SK-N-SH treated with all-trans-retinoic acid at 6 μM for 48 hours (cell line): ENCODE measurements around the gene PROCA1.

Experiments
- ATAC-seq: fragments of 200-7000 bp; cut with Tn5 transposase; 3 replicates; pipeline ENCODE4 v1.9.1; 2020; ENCODE audit warnings: mild to moderate bottlenecking, moderate library complexity
- ARNTL ChIP-seq: fragments of 450-650 bp; formaldehyde crosslinking; IDR thresholded peaks from 2 replicates; pipeline ENCODE4 v1.5.0; 2020; ENCODE audit warnings: low read depth, mild to moderate bottlenecking, moderate library complexity, borderline replicate concordance
- BACH2 ChIP-seq: fragments of 250-450 bp; sonication (Bioruptor Pico); IDR thresholded peaks from 2 replicates; pipeline ENCODE4 v1.9.0; 2021; ENCODE audit warnings: mild to moderate bottlenecking, borderline replicate concordance
- CREB5 ChIP-seq: fragments of 250-450 bp; sonication (Bioruptor Pico); IDR thresholded peaks from 2 replicates; pipeline ENCODE4 v1.5.1; 2020; ENCODE audit warnings: low read depth, mild to moderate bottlenecking, moderate library complexity
- CSDC2 ChIP-seq: fragments of 250-450 bp; sonication (Bioruptor Pico); IDR thresholded peaks from 2 replicates; pipeline ENCODE4 v1.5.0; 2020; ENCODE audit warnings: mild to moderate bottlenecking, moderate library complexity
- ESRRG ChIP-seq: fragments of 250-450 bp; sonication (Bioruptor Pico); IDR thresholded peaks from 2 replicates; pipeline ENCODE4 v1.6.1; 2021; ENCODE audit warnings: mild to moderate bottlenecking
- GLIS3 ChIP-seq: fragments of 250-450 bp; sonication (Bioruptor Pico); IDR thresholded peaks from 2 replicates; pipeline ENCODE4 v1.5.0; 2020; ENCODE audit warnings: mild to moderate bottlenecking, moderate library complexity
- ISL1 ChIP-seq: fragments of 250-450 bp; sonication (Bioruptor Pico); IDR thresholded peaks from 2 replicates; pipeline ENCODE4 v2.1.2; 2022; ENCODE audit warnings: mild to moderate bottlenecking, moderate library complexity
- OSR1 ChIP-seq: fragments of 250-450 bp; sonication (Bioruptor Pico); IDR thresholded peaks from 2 replicates; pipeline ENCODE4 v1.8.0; 2022; ENCODE audit warnings: moderate library complexity, mild to moderate bottlenecking, inconsistent platforms
- PATZ1 ChIP-seq: fragments of 250-450 bp; sonication (Bioruptor Pico); IDR thresholded peaks from 2 replicates; pipeline ENCODE4 v1.8.0; 2020; ENCODE audit warnings: mild to moderate bottlenecking, moderate library complexity, borderline replicate concordance
- POU6F1 ChIP-seq: fragments of 250-450 bp; sonication (Bioruptor Pico); IDR thresholded peaks from 2 replicates; pipeline ENCODE4 v1.8.0; 2021; ENCODE audit warnings: low read depth, mild to moderate bottlenecking, moderate library complexity, borderline replicate concordance
- PPARA ChIP-seq: fragments of 250-450 bp; sonication (Bioruptor Pico); IDR thresholded peaks from 2 replicates; pipeline ENCODE4 v1.5.0; 2020; ENCODE audit warnings: mild to moderate bottlenecking, borderline replicate concordance
- RARB ChIP-seq: fragments of 250-450 bp; sonication (Bioruptor Pico); IDR thresholded peaks from 2 replicates; pipeline ENCODE4 v1.8.0; 2021; ENCODE audit warnings: mild to moderate bottlenecking, moderate library complexity
- SNAI2 ChIP-seq: fragments of 250-450 bp; sonication (Bioruptor Pico); IDR thresholded peaks from 2 replicates; pipeline ENCODE4 v1.5.0; 2020; ENCODE audit warnings: mild to moderate bottlenecking, moderate library complexity
- TCF4 ChIP-seq: fragments of 250-450 bp; sonication (Bioruptor Pico); IDR thresholded peaks from 2 replicates; pipeline ENCODE4 v1.8.0; 2021; ENCODE audit warnings: mild to moderate bottlenecking, moderate library complexity, borderline replicate concordance
- TOX ChIP-seq: fragments of 250-450 bp; sonication (Bioruptor Pico); IDR thresholded peaks from 2 replicates; pipeline ENCODE4 v1.8.0; 2021; ENCODE audit warnings: mild to moderate bottlenecking, moderate library complexity, borderline replicate concordance
- ZC3H10 ChIP-seq: fragments of 250-450 bp; sonication (Bioruptor Pico); IDR thresholded peaks from 2 replicates; pipeline ENCODE4 v1.5.1; 2021; ENCODE audit warnings: mild to moderate bottlenecking, moderate library complexity
- ZFP3 ChIP-seq: fragments of 250-450 bp; sonication (Bioruptor Pico); IDR thresholded peaks from 2 replicates; pipeline ENCODE4 v1.5.0; 2020; ENCODE audit warnings: mild to moderate bottlenecking, moderate library complexity
- ZFP30 ChIP-seq: fragments of 450-650 bp; formaldehyde crosslinking; IDR thresholded peaks from 2 replicates; pipeline ENCODE4 v1.5.0; 2022; ENCODE audit warnings: mild to moderate bottlenecking, moderate library complexity
- ZNF565 ChIP-seq: fragments of 450-650 bp; formaldehyde crosslinking; conservative IDR thresholded peaks from 2 replicates; pipeline ENCODE4 v1.5.0; 2020; ENCODE audit warnings: low read depth, mild to moderate bottlenecking, moderate library complexity
- ZNF70 ChIP-seq: fragments of 450-650 bp; formaldehyde crosslinking; IDR thresholded peaks from 2 replicates; pipeline ENCODE4 v1.5.0; 2020; ENCODE audit warnings: mild to moderate bottlenecking, moderate library complexity
- ZNF8 ChIP-seq: fragments of 450-650 bp; formaldehyde crosslinking; IDR thresholded peaks from 2 replicates; pipeline ENCODE4 v1.5.0; 2020; ENCODE audit warnings: mild to moderate bottlenecking, moderate library complexity
- TF ChIP-seq, protein P1 (sequence below): fragments of 250-450 bp; sonication (Bioruptor Pico); IDR thresholded peaks from 2 replicates; pipeline ENCODE4 v1.5.1; 2021; ENCODE audit warnings: mild to moderate bottlenecking, moderate library complexity

Gene PROCA1

GRCh38 chr17:28705728-28706334 is 5.9 kb downstream of the PROCA1 start:
- no peak for TF ChIP-seq ISL1 (CRISPR knock-in tag)
- TF ChIP-seq SNAI2 (CRISPR knock-in tag) = no peak
- no peak for TF ChIP-seq PPARA (CRISPR knock-in tag)
- TF ChIP-seq ARNTL (CRISPR knock-in tag) = no peak
- TF ChIP-seq ZNF8 (CRISPR knock-in tag) = no peak
- TF ChIP-seq TOX (CRISPR knock-in tag) = no peak
- no peak for TF ChIP-seq BACH2 (CRISPR knock-in tag)
- no peak for TF ChIP-seq POU6F1 (CRISPR knock-in tag)
- TF ChIP-seq CSDC2 (CRISPR knock-in tag) = no peak
- TF ChIP-seq CREB5 = no peak
- no peak for TF ChIP-seq ZNF70
- TF ChIP-seq ZC3H10 (CRISPR knock-in tag) = no peak
- no peak for TF ChIP-seq ZFP3 (CRISPR knock-in tag)
- TF ChIP-seq, protein P1, sequence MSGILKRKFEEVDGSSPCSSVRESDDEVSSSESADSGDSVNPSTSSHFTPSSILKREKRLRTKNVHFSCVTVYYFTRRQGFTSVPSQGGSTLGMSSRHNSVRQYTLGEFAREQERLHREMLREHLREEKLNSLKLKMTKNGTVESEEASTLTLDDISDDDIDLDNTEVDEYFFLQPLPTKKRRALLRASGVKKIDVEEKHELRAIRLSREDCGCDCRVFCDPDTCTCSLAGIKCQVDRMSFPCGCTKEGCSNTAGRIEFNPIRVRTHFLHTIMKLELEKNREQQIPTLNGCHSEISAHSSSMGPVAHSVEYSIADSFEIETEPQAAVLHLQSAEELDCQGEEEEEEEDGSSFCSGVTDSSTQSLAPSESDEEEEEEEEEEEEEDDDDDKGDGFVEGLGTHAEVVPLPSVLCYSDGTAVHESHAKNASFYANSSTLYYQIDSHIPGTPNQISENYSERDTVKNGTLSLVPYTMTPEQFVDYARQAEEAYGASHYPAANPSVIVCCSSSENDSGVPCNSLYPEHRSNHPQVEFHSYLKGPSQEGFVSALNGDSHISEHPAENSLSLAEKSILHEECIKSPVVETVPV = no peak
- no peak for TF ChIP-seq RARB (CRISPR knock-in tag)
- TF ChIP-seq PATZ1 (CRISPR knock-in tag) = no peak
- TF ChIP-seq OSR1 = no peak
- ATAC-seq = no peak; the same call in 2 of the 3 replicates

- peak; percentile 13; the same call in 2 of the 3 replicates for ATAC-seq
- TF ChIP-seq ZC3H10 (CRISPR knock-in tag) (no peak), SNAI2 (CRISPR knock-in tag) (no peak), ARNTL (CRISPR knock-in tag) (no peak), ZNF565 (CRISPR knock-in tag) (no peak), OSR1 (no peak), ISL1 (CRISPR knock-in tag) (no peak), POU6F1 (CRISPR knock-in tag) (no peak), ZFP30 (CRISPR knock-in tag) (no peak), ESRRG (CRISPR knock-in tag) (no peak)
These were observed 6.5 kb downstream of the PROCA1 start for GRCh38 chr17:28705074-28705659.

DNA sequence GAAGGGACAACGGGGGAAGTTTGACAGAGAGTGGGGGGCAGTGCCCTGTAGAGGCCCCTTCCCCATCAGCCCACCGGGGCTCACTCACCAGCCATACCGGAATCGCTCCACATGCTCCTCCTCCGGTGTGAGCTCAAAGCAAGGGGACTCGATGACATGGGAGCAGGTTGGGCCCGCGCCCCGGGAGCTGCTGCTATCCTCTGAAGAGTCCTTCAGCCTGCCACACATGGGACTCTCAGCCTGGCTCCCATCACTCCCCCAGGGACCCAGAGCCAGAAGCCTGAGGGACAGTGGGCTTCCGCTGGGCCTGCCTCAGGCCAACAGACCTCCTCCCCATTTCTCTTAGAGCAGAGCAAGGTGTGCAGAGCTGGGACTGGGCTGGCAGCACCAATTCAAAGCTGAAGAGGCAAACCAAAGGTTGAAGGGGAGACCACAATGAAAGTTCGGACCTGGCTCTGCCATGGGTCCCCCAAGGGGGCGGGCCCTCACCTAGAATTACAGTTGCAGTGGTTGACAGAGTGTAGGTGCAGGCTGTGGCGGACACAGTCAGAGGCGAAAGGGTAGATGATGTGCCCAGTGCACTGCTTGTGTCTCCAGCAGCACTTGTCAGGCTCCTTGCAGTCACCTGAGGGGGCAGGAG is 7.3 kb downstream of the PROCA1 start:
- TF ChIP-seq GLIS3 (CRISPR knock-in tag) = no peak
- TF ChIP-seq ZNF565 (CRISPR knock-in tag) = no peak
- TF ChIP-seq CREB5 = no peak
- no peak for TF ChIP-seq ESRRG (CRISPR knock-in tag)
- no peak for TF ChIP-seq TCF4 (CRISPR knock-in tag)
- no peak for TF ChIP-seq ZNF8 (CRISPR knock-in tag)
- no peak for TF ChIP-seq ZC3H10 (CRISPR knock-in tag)
- TF ChIP-seq ZFP3 (CRISPR knock-in tag) = no peak
- peak; percentile 4; the same call in 1 of the 3 replicates for ATAC-seq
